Stimulated activated CD4-positive, alpha-beta T cell treated with anti-CD3 and anti-CD28 coated beads, TNF-alpha, amount 100 ng/mL, for 1 hour (primary cell): ENCODE results near the gene CDON.
"Not testable (repeated sequence)": the region's sequence is repeated elsewhere in the genome, so short reads cannot be mapped to it uniquely, and the experiment has no call there.

Experiments
- DNase-seq, 3 donors: peaks; one replicate each; pipeline ENCODE4 v3.0.0-alpha.2; 2020; ENCODE audit warnings: low read depth in 3 of 3, low spot score in 1 of 3

Gene CDON

GRCh38 chr11:125929445-125930075 lies 133.1 kb downstream of the CDON start:
- DNase-seq, result no peak

DNA sequence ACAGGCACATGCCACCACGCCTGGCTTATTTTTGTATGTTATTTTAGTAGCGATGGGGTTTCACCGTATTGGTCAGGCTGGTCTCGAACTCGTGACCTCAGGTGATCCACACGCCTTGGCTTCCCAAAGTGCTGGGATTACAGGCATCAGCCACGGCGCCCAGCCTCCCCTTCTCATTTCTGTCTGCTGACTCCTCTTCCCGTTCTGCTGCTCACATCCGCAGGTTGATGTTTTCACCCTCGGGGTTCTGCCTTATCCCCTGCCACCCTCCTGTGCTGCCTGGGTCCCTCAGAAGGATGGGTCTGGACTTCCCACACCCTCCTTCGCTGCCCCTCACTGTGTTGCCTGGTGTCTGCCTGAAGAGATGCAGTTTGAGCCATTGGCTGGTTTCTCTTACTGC lies 136.0 kb downstream of the CDON start:
- no peak for DNase-seq

GRCh38 chr11:125925804-125926203 lies 136.9 kb downstream of the CDON start:
- no peak for DNase-seq

GRCh38 chr11:125925247-125925740 lies 137.4 kb downstream of the CDON start:
- no peak for DNase-seq

DNA sequence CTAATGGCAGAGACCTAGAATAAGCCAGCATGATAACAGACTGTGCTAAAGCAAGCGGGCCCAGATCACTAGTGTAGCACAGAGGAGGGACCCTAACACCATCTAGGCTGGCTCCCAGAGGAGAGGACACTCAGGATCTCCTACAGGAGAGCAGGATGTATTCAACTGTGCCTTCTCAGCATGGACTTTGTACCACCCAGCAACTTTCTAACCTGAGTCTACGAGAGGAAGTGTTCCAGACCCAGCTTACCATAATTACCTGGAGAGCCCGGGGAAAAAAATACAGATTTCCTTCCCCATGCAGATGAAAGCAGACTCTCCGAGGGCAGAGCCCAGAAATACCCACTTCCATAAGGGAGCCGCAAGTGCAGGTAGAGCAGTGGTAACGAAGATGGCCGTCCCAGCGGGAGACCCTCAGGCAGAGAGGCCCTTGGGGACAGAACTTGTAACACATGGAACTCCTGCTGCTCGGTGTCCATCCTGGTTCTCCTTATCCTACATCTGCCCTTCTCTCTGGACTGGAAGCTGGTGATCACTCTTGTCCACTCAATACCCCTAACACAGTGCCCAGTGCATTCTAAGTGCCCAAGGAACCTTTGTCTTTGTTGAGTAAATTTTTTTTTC lies 138.2 kb downstream of the CDON start:
- DNase-seq, result no peak

DNA sequence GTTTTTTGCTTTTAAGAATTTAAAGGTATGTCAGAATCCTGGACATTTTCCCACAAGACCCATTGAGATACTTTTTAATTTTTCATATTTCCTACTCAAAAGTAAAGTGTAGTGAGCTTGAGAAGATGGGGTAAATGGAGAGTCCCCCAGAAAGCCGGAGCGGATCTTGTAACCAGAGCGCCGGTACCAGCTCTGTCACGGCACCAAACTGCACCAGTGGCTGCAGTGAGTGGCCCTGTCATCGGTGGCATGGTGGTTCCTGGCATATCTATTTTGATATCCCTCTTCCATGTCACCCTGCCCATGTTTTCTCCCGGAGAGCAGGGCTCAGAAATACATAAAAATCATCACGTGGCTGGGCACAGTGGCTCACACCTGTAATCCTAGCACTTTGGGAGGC lies 139.0 kb downstream of the CDON start:
- no peak for DNase-seq

GRCh38 chr11:125923012-125923579 lies 139.6 kb downstream of the CDON start:
- peak in 2 of 3 donors; percentile 11 to 34 for DNase-seq

DNA sequence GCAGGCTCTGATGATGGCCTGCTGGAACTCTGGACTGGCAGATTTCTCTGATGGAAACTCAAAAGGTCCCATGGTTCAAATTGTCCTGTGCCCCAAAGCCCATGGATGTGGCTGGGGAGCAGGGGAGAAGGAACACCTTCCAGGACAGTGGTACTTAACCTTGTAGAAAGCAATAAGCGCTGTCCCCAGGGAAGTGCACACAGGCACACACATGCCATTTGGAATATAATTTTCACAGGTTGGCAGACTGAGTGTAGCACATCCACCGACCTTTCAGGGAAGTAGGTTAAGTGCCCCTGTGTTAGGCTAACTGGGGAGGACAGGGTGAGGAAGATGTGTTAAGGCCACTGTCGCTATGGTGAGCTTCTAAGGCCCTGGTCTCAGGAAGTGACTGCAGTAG lies 140.5 kb downstream of the CDON start:
- DNase-seq, result no peak

DNA sequence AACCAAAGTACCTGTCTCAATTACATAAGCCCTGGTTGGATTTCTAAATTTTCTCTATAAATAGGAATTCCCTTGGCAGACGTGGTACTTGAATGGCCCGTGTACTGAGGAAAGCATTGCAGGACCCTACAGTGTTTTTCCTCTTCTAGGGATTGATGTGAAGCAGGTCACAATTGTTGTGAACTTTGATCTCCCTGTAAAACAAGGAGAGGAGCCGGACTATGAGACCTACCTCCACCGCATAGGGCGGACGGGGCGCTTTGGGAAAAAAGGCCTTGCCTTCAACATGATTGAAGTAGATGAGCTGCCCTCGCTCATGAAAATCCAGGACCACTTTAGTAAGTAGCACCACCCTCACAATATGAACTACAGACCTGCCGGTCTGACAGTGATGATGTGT lies 141.6 kb downstream of the CDON start:
- no peak for DNase-seq

DNA sequence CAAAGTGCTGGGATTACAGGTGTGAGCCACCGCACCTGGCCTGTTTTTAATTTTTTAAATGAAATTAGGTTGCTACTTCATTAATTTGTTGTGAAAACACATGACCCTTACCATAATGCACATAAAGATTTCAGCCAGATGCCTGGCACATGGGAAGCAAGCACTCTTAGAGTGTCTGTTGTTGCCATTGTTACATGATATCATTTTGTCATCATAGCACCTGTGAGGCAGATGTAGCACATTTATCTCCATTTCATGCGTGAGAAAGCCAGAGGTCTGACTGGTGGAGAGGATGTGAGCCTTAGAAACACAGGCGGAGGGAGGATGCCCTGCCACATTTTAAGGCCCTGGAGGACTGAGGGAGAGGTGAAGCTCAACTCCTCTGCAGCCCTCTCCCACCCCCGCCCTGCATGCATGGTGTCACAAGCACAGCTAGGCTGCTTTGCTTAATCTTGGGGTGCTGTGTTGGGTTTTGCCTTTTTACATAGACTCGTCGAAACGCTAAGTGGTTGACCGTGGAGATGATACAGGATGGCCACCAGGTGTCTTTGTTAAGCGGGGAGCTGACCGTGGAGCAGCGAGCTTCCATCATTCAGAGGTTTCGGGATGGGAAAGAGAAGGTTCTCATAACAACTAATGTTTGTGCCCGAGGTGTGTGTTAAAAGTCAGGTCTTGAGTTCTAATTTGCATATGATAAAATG lies 144.4 kb downstream of the CDON start:
- DNase-seq, result no peak

- DNase-seq, result no peak
Observed at GRCh38 chr11:125916683-125917347, 145.9 kb downstream of the CDON start.

DNA sequence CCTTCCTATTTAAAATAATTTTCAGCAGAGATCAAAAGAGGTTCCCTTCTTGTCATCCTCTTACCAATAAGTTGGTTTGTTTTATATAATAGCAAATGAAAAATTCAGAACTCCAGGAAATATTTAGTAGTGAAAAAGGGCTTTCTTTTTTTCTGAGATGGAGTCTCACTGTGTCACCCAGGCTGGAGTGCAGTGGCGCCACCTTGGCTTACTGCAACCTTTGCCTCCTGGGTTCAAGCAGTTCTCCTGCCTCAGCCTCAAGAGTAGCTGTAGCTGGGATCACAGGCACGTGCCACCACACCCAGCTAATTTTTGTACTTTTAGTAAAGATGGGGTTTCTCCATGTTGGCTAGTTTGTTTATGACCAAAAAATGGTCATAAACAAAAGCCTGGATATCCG lies 148.1 kb downstream of the CDON start:
- DNase-seq, result not testable (repeated sequence)

GRCh38 chr11:125910226-125910849 lies 152.3 kb downstream of the CDON start:
- DNase-seq, result no peak
